Cerebellar nuclear complex (tissue), 1 donor: Measurements from ENCODE around the gene CD164.
"Not testable (repeated sequence)": the region's sequence is repeated elsewhere in the genome, so short reads cannot be mapped to it uniquely, and the experiment has no call there.

Experiments
- DNase-seq, 2 experiments: peaks; one replicate each; lab custom pipeline; 2025; lab: John Stamatoyannopoulos, UW

The CD164 gene

DNA sequence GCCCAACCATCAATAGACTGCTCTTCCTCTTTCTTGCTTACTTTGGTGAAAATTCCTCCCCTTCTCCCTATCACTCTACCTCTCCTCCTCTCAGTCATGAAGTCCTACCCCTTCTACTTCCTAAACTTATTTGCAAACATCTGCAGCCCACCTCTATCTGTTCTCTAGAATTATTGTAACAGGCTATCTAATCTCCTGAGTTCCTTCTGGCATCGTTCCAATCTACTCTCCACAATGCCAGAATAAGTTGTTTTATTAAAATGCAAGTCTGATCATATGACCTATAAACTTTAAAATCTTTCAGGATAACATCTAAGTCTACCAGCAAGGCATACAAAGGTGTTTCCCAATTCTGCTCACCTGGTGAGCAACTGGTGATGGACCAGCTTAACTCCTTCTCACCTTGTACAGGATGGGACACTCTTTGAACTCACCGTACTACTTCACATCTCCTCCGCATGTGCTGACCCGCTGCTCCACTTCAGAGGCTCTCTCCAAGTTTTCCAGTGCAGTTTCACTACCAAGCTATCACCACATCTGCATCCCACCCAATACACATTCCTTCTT, 7.9 kb downstream of the CD164 start:
- DNase-seq, result no peak

DNA sequence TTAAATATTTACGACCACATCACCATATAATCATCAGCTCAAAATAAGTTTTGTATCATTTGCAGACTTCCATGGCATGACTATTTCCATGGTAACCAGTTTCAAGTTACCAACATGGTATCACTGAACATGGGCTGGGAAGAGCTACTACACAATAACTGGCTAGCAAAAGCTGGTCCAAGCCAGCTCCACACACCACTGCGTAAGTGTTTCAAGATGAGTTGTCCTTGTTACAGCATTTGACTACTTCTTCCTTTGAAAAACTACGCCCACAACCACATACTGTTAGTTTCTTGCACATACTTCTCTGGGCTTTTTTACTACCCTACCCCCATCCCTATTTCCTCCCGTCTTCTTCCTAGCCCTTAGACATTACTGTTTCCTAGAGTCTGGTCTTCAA, 8.5 kb downstream of the CD164 start:
- no peak for DNase-seq

DNA sequence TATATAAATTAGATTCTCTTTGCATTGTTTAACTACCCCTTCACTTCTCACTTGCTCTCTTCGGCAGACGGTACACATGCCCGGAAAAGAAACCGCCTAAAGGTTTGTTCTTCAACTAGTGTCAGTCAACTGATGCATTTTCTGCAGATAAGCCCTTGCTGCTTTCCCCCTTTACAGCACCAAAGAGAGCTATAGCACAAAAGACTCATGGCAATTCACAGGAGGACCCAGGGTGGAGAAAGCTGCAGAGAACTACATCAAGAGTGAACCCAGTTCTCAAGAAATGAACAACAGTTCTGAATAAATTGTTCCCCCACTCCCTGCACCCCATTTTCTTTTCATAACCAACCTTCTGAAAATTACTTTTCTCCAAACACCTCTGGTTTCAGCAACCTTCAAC, 8.9 kb downstream of the CD164 start:
- DNase-seq, result no peak

DNA sequence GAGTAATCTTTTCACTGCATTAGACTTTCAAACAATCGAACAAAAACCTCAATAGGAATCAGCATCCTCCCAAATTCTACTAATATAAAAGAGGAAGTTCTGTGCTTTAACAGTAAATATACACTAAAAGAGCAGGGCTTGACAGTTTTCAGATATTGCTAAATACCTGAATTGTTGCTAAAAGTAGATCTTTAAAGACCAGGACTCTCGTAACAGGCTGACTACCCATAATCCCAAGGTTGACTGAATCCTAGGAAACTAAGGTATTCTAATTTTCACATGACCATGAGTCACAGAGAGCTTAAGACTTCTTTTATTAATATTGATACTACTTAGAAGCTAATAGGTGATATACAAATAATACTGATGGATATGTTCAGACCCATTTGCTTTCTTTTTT, 10.1 kb downstream of the CD164 start:
- DNase-seq, result no peak

DNA sequence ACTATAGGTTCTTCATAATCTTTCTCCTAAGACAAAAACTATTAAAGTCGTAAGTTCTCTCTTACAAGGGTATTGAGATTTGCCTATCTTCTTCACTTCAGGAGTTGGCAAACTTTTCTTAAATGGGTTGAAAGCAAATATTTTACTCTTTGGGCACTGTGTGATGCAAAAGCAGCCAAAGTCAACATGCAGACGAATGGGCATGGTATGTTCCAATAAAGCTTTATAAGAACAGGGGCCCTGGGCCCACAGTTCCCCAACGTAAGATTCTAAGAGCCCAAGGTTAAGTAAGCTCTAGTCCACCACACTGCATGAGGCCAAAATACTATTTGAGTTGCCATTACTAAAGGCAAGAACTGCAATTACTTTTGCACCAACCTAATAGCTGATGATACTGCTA, 11.5 kb downstream of the CD164 start:
- no peak for DNase-seq

DNA sequence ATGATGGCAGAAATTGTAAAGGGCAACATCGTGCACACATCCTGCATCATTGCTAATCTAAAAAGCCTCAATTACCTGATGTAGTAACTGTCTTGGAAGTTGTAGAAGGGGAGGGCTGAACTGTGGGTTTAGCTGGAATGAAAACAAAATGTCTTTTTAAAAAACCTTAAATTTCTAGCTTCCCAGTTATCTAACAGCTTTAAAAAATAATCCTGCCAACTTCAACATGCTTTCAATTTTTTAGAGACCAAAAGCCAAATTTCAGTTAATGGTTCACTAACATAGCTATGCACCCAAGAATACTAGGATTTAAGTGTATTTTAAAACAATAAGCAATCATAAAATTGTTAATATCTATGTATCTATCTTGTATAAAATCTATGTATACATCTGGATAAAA, 11.9 kb downstream of the CD164 start:
- no peak for DNase-seq

DNA sequence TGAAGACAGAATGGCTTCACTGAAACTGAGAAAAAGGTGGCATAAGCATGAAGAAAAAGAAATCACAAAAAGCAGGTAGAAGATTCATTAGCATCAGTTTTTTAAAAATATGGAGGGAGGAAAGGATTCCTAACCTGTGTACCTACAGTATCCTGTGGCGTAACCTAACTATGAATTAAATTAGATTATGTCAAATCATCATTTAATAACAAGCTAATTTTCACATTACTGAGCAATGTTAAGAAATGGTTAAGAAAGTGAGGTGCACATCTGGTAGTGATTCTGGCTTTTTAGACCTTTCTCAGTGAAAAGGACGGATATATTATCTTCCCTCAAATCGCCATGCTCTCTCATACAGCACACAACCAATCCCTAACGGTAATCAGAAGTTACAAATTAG, 12.5 kb downstream of the CD164 start:
- DNase-seq, result no peak

DNA sequence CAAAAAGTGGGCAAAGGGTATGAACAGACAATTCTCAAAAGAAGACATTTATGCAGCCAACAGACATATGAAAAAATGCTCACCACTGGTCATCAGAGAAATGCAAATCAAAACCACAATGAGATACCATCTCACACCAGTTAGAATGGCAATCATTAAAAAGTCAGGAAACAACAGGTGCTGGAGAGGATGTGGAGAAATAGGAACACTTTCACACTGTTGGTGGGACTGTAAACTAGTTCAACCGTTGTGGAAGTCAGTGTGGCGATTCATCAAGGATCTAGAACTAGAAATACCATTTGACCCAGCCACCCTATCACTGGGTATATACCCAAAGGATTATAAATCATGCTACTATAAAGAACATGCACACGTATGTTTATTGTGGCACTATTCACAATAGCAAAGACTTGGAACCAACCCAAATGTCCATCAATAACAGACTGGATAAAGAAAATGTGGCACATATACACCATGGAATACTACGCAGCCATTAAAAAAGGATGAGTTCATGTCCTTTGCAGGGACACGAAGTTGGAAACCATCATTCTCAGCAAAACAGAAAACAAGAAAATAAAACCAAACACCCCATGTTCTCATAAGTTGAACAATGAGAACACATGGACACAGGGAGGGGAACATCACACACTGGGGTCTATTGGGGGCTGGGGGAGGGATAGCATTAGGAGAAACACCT, 17.7 kb downstream of the CD164 start:
- not testable (repeated sequence) for DNase-seq

DNA sequence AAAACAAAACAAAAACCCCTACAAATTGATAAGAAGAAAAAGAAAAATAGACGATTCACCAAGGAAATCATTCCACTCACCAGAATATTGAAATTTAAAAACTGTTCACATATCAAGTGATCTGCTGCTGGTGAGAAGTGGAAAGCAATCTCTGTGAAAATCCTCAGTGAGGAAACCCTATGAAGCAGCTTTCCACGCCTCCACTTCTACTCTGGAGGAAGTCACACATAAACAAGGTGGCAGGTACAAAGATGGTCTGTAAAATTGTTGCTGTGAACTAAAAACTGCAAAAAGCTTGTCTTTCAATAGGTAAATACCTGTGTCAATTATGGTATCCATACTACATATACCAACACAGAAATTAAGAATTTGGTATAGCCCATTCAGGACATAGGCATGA, 18.5 kb downstream of the CD164 start:
- no peak for DNase-seq

DNA sequence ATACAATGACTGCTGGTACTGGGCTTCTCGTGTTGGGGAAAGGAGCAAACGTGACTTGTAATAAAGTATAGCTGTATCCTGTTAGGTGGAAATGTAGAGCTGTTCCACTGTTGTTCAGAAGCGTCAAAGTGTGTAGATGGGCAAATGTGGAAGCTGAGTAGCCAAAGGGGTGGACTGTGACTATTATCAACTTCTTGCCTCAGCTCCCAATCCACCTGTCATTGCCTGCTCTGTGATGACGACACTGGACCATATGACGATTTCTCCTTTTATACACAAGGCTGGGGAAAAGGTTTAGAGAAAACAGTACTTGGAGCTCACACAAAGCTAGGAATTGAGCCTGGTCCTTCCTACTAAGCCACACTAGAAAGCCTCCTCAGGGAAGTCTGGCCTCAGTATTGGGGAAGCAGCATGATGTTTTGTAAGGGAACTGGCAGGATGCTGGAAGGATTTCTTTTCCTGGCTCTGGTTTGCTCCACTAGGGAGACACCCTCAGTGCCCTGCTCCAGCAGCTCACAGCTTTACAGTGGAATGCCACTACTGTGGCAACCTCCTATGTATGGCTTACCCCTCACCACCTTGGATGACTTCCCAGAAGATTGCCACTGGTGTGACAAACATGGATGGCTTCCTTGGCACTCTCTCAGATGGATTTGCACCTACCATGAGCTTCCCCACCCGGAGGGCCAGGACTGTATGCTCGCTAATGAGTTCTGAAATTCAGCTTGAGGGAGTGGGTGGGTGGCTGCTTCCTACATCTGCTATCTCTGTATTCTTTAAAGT, 20.0 kb downstream of the CD164 start:
- DNase-seq, result no peak

DNA sequence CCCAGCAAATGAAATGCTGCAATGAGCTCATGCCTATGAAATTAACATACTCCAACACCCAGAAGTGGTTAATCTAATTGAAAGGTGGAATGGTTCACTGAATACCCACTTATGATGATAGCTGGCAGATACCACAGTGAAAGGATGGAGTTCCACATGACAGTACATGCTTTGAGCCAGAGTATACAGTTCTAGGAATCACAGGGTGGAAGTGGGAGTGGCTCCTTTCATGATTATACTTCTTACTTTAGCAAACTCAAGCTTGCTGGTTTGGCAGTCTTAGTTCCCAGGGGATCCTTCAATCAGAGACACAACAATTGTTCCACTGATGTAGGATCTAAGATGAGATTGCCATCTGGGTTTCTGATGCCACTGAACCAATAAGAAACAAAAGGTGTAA, 21.5 kb downstream of the CD164 start:
- no peak for DNase-seq

DNA sequence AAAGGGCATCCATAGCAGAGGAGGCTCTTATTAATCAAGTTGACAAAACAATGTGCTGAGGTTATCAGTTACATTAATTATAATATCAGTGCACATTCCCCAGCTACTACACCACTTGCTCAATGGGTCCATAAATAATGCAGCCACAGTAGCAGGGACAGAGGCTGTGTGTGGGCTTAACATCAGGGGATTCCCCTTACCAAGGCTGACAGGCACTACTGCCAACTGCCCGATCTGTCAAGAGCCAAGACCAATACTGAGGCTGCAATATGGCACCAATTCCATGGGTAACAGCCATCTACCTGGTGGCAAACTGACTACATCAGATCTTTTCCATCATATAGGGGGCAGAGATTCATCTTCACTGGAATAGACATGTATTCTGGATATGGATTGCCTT, 22.0 kb downstream of the CD164 start:
- DNase-seq, result no peak

DNA sequence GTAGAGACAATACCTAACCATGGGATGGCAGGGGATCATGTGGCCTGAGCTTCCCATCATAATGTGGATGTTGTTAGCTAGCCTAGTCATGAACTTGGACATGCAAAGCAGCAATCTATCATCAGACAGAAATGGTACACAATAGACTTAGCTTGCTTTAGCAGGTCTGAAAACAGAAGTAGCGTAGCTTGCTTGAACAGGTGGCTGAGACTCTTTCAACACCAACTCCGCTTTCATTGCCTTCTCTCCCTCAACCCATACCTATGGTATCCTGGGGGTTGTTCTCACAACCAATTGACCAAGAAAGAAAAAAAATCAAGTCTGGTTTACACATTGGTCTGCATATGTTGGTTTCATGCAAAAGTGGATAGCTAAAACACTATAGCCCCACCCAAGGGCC, 23.0 kb downstream of the CD164 start:
- no peak for DNase-seq

DNA sequence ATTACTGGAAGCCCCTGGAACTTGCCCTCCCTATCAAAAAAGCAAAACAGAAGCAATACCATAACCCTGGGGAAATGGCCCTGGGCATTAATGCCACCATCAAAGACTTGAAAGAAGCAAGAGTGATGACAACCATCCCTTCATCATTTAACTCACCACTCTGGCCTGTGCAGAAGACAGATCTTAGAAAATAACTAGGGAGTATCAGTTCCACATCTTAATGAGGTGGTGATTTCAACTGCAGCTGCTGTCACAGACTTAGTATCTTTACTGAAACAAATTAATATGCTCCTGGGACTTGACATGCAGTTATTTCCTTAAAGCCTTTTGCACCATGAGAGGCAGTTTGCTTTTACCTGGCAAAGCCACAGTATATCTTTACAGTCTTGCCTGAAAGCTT, 24.1 kb downstream of the CD164 start:
- DNase-seq, result no peak

DNA sequence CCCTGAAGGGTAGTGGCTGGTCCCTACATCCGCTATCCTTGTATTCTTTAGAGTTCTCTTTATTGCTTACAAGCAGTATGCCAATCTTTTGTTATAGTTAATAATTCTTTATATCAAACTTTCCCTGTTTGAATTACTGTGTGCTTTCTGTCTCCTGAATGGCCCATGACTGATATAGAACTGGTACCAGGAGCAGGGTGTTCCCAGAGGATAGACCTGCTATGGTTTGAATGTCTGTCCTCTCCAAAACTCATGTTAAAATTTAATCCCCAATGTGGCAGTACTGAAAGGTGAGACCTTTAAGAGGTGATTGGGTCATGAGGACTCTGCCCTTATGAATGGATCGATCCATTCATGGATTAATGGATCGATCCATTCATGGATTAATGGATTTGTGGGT, 26.0 kb downstream of the CD164 start:
- DNase-seq, result no peak

DNA sequence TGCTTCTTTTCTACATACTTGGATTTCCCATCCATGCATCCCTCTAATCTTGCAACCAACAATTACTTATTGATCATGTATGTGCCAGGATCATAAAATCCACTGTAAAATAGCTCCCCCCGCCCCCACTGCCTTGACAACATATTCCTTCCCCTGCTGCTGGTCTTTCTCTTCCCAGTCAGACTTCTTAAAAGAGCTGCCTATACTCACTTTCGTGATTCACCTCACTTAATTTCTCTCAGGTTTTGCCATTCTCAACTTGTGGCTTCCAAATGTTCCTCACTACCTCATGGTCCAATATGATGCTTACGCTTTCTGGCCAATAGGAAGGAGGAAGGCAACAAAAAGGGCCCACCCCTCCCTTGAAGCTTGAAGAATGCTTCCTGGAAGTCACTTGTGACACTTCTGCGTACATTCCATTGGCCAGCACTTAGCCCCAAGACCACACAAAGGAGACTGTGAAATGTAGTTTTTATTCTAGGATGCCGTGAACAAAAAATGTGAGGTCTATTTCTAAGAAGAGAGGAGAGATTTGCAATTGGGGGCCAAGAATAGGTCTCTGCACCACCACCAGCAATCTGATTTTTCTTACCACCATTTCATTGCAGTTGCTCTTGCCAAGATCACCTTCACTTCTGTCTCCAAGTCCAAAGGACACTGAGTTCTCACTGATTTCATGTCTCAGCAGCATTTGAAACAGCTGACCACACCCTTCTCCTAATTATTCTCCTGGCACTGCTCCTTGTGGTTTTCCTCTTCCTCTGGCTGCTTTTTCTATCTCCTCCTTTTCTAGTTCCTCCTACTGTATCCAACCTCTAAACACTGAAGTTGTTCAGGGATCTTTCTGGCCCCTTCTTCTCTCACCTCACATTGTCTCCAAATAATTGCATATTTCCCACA, 30.8 kb downstream of the CD164 start:
- no peak for DNase-seq

DNA sequence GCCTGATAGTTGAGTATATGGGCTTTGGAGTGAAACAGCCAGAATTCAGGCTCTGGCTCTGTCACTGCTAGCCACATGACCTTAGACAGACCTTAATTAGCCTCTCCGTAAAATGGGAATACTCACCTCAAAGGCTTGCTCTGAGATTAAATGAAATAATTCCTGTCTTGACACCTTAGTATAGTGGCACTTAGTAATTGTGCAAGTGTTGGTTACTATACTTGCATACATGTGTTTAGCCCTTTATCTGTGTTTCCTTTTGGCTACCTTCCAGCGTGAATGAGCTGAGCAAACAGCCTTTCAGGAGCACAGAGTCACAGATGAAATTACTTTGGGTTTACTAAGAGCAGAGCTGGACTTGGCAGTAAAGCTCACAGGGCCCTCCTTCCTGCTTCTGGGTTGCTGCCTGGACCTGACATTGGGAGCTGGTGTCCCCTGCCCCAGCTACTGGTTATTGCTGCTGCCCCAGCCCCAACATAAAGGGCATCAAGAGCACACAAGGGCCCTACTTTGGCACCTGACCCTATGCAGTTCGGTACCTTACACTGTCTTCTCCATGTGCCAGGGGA, 32.8 kb downstream of the CD164 start:
- DNase-seq, result no peak

DNA sequence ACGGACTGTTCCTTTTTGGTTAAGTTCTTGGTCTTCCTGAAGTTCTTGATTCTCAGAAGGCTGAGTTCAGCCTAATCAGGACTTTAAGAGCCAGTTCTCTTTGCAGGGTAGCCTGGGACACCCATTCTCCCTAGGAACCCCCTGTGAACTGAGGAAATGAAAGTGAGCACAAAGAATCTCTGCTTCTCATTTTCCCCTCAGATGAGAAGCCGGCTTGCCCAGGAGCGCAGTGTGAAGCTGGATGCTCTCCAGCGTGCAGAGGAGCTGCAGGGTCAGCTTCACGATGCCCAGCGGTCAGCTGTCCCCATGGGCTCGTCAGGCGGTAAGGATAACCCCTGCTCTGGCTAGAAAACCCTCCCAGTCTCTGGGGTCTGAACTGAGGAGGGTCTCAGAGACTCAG, 34.0 kb downstream of the CD164 start:
- no peak for DNase-seq

DNA sequence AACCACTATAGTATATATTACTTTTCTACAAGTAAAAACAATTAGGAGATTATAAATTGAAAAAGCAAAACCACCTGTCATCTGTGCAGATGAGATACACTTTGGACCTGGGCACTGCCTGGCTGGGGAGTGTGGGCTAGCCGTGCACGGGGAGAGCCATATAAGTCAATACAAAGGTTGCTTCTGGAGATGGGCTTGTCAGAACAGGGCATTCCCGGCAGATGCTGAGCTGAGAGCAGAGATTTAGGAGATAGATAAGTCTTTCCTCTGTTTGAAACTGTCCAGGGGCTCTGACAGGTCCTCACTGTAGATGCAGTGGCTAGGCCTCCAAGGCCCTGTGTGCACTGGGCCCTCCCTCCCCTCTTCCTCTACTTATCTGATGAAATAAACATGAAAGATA, 34.5 kb downstream of the CD164 start:
- no peak for DNase-seq

DNA sequence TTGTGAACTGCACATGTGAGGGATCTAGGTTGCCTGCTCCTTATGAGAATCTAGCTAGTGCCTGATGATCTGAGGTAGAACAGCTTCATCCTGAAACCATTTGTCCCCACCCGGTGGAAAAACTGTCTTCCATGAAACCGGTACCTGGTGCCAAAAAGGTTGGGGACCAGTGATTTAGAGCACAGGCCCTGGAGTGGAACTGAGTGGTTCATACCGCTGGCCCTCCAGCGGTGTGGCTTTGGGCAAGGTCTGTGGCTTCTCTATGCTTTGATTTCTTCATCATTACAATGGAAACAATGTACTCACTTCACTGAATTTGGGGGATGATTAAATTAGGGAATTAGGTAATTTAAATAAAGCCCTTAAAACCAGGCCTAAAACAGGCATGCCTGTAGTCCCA, 36.3 kb downstream of the CD164 start:
- DNase-seq, result no peak

DNA sequence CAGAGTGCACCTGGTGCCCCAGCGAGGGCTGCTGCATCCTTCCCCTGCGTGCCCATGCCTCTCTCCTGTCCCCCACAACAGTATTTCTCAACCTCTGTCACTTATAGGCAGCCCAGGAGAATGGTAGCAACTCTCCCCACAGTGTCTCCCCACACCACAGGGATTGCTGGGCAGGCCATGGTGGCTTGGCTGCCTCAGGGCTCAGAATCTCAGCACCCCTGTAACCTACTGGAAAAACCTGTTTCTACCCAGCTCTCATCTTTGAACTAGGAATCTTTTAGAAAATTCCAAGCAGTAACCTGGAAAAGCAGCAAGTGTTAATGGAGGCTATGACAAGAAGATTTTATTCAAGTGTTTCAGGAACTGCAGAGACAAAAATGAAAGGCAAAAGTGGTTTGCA, 38.0 kb downstream of the CD164 start:
- DNase-seq, result no peak

DNA sequence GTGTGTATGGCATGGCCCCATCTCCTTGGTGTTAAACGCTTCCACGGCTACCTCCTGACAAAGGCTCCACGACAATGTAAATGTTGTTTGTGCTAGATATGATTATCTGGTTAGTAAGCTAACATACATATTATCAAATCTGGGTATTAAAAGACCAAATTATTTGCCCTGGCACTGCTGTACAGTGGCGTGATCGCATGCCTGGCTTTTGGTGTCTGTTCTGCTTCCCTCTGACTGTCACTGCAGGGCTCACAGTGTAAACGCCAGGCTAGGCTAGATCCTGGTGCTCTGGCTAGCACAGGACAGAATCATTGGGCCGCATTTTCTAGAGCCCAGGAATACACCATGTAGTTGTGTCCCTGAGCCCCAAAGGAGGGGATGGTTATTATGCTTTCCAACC, 38.7 kb downstream of the CD164 start:
- no peak for DNase-seq
